HL-60 (cell line): ENCODE results near the gene C5orf46.

Experiments
- DNase-seq, 2 experiments: peaks; one replicate each; pipeline ENCODE4 v3.0.0-alpha.2; 2010 to 2020; ENCODE audit warnings: low read depth in 1 of 2, low spot score in 1 of 2
- H3K27ac ChIP-seq: fragments of 250-450 bp; sonication (Bioruptor Pico); replicated peaks from 2 replicates; pipeline ENCODE4 v1.5.1; 2020; ENCODE audit warnings: mild to moderate bottlenecking, moderate library complexity
- H3K27me3 ChIP-seq: fragments of 250-450 bp; sonication (Bioruptor Pico); 2 replicates; pipeline ENCODE4 v1.5.1; 2021; ENCODE audit warnings: mild to moderate bottlenecking, moderate library complexity; ENCODE audit not compliant: insufficient read depth, poor library complexity, severe bottlenecking
- H3K4me3 ChIP-seq: replicated peaks from 2 replicates; pipeline ENCODE4 v1.5.1; 2011; ENCODE audit warnings: mild to moderate bottlenecking, control low read depth, low read length; ENCODE audit not compliant: insufficient read depth
- GABPA ChIP-seq: IDR thresholded peaks from 2 replicates; pipeline ENCODE4 v1.6.1; 2012; ENCODE audit warnings: low read depth
- POLR2AphosphoS5 ChIP-seq: IDR thresholded peaks from 2 replicates; pipeline ENCODE4 v1.6.1; 2012; ENCODE audit warnings: low read depth
- SPI1 ChIP-seq: IDR thresholded peaks from 2 replicates; pipeline ENCODE4 v1.6.1; 2012; ENCODE audit warnings: low read depth, mild to moderate bottlenecking, borderline replicate concordance
- TF ChIP-seq, protein P1 (sequence below): IDR thresholded peaks from 2 replicates; pipeline ENCODE4 v1.6.1; 2012; ENCODE audit warnings: low read depth; ENCODE audit not compliant: insufficient replicate concordance
- TF ChIP-seq, protein P2 (sequence below): IDR thresholded peaks from one replicate; pipeline ENCODE4 v1.5.1; 2011; ENCODE audit warnings: low read length, control low read depth, inconsistent platforms; ENCODE audit not compliant: insufficient read depth

The C5orf46 gene

DNA sequence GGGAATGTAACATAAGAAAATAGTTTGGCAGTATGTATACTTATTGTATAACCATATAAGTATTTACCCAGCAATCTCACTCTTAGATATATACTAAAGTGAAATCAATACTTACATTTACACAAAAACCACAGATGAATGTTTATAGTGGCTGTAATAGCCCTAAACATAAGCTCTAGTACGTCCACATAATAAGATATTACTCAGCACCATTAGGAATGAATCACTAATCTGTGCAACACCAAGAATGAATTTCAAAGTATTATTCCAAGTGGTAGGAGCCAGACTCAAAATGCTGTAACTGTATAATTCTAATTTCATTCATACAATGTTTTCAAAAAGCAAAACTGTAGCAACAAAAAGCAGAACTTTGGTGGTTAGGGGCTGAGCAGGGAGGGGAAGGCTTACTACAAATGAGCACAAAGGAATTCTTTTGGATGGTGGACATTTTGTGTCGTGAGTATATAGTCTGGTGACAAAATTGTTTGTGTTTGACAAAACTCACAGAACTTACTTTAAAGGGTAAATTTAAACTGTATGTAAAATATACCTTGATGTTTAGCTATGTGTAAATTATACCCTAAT is 11.9 kb upstream of the C5orf46 start:
- Histone ChIP-seq H3K4me3 (no peak overlapping the region), H3K27ac (no peak overlapping the region), H3K27me3 (no peaks in the 10 kb centered on the region)
- DNase-seq, result no peak
- TF ChIP-seq, protein P1, sequence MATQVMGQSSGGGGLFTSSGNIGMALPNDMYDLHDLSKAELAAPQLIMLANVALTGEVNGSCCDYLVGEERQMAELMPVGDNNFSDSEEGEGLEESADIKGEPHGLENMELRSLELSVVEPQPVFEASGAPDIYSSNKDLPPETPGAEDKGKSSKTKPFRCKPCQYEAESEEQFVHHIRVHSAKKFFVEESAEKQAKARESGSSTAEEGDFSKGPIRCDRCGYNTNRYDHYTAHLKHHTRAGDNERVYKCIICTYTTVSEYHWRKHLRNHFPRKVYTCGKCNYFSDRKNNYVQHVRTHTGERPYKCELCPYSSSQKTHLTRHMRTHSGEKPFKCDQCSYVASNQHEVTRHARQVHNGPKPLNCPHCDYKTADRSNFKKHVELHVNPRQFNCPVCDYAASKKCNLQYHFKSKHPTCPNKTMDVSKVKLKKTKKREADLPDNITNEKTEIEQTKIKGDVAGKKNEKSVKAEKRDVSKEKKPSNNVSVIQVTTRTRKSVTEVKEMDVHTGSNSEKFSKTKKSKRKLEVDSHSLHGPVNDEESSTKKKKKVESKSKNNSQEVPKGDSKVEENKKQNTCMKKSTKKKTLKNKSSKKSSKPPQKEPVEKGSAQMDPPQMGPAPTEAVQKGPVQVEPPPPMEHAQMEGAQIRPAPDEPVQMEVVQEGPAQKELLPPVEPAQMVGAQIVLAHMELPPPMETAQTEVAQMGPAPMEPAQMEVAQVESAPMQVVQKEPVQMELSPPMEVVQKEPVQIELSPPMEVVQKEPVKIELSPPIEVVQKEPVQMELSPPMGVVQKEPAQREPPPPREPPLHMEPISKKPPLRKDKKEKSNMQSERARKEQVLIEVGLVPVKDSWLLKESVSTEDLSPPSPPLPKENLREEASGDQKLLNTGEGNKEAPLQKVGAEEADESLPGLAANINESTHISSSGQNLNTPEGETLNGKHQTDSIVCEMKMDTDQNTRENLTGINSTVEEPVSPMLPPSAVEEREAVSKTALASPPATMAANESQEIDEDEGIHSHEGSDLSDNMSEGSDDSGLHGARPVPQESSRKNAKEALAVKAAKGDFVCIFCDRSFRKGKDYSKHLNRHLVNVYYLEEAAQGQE, result no peak
- TF ChIP-seq POLR2AphosphoS5, result no peak
- no peak for TF ChIP-seq GABPA
- no peak for TF ChIP-seq SPI1
- TF ChIP-seq, protein P2, sequence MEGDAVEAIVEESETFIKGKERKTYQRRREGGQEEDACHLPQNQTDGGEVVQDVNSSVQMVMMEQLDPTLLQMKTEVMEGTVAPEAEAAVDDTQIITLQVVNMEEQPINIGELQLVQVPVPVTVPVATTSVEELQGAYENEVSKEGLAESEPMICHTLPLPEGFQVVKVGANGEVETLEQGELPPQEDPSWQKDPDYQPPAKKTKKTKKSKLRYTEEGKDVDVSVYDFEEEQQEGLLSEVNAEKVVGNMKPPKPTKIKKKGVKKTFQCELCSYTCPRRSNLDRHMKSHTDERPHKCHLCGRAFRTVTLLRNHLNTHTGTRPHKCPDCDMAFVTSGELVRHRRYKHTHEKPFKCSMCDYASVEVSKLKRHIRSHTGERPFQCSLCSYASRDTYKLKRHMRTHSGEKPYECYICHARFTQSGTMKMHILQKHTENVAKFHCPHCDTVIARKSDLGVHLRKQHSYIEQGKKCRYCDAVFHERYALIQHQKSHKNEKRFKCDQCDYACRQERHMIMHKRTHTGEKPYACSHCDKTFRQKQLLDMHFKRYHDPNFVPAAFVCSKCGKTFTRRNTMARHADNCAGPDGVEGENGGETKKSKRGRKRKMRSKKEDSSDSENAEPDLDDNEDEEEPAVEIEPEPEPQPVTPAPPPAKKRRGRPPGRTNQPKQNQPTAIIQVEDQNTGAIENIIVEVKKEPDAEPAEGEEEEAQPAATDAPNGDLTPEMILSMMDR, result no peak

DNA sequence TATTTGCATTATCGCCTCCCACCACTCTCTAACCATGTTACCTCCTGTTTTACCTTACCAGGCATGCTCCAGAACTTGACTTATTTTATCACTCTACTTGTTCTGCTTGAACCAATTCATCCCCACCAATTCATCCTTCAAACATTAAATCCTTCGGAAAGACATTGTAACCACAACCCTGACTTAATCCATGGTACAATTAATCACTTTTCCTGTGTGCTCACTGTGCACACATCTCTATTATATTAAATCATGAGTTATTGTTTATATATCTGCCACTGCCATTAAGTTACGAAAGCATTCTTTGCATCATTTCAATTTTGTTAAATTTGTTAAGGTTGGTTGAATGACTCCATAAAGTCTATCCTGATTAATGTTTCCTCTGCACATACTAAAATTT is 7.4 kb upstream of the C5orf46 start:
- Histone ChIP-seq H3K27ac (no peak overlapping the region), H3K27me3 (no peaks in the 10 kb centered on the region), H3K4me3 (no peak overlapping the region)
- no peak for DNase-seq
- no peak for TF ChIP-seq POLR2AphosphoS5
- TF ChIP-seq, protein P1, result no peak
- TF ChIP-seq, protein P2, result no peak
- TF ChIP-seq SPI1, result no peak
- no peak for TF ChIP-seq GABPA

DNA sequence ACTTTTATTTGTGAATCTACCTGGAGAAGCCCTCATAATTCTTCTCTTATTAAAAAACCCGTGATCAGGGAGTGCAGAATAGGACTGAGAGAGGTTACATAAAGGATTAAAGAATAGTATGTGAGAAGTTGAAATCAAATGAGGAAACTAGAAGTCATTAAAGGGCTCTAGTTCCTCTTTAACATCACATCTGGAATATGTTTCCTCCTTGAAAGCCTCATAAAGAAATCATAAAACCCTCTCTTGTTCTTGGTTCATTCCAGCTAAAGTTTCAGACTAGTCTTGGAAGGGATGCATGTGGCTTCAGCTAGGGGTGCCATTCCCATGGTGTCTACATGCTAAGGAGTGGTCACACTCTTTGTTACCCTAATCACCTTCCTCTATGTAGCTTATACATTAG is 5.7 kb upstream of the C5orf46 start:
- no peak overlapping the region for H3K4me3 ChIP-seq
- H3K27me3 ChIP-seq, result no peaks in the 10 kb centered on the region
- H3K27ac ChIP-seq, result no peak overlapping the region
- peak in 1 of 2 experiments; percentile 23 for DNase-seq
- TF ChIP-seq, protein P2, result no peak
- peak; percentile 24; the same call in 1 of the 2 replicates for TF ChIP-seq SPI1

DNA sequence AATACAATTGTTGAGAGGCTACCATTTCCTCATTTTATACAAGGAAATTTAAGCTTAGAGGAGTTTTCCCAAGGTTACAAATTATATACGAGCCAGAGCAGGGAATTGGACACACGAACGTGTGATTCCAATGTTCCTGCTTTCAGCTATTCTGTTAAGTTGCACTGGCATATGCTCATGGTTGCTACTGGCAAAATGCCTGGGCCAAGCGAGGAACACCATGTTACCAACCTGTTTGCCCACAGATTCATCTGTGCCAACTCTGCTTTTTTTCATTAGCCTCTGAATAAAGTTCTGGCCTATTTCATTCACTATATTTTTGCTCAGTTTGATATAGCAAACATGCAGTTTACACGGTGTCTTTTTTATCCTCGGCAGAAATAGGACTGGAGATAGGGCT is 5.1 kb upstream of the C5orf46 start:
- TF ChIP-seq POLR2AphosphoS5 (no peak), SPI1 (no peak), GABPA (no peak)
- TF ChIP-seq, protein P2, result no peak
- TF ChIP-seq, protein P1, result no peak
- H3K27me3 ChIP-seq, result no peaks in the 10 kb centered on the region
- no peak overlapping the region for H3K27ac ChIP-seq
- no peak overlapping the region for H3K4me3 ChIP-seq
- DNase-seq, result no peak
